NCI-H524 (cell line): ENCODE data around the gene PRKAG2.
"Not testable (repeated sequence)": the region's sequence is repeated elsewhere in the genome, so short reads cannot be mapped to it uniquely, and the experiment has no call there.

Experiments
- DNase-seq, 2 experiments: peaks; one replicate each; lab custom pipeline; 2025; lab: John Stamatoyannopoulos, UW

The PRKAG2 gene

GRCh38 chr7:151876899-151877777 lies at the start of gene PRKAG2:
TSS of gene PRKAG2 (minus strand) at chr7:151877115. CDS start at chr7:151876620, 495 bp downstream.
- peak; percentile 26 to 63 for DNase-seq

- no peak for DNase-seq
Measured at GRCh38 chr7:151926336-151926712, 49.4 kb upstream of the PRKAG2 start.

- DNase-seq = no peak
Measured at GRCh38 chr7:151925446-151926335, 48.8 kb upstream of the PRKAG2 start.

GRCh38 chr7:151924508-151924907 lies 47.6 kb upstream of the PRKAG2 start:
- DNase-seq = no peak

- no peak for DNase-seq
Measured at GRCh38 chr7:151924001-151924400, 47.1 kb upstream of the PRKAG2 start.

- DNase-seq = no peak
Measured at GRCh38 chr7:151923097-151923876, 46.4 kb upstream of the PRKAG2 start.

GRCh38 chr7:151921451-151921850 lies 44.5 kb upstream of the PRKAG2 start:
- DNase-seq = no peak

- no peak for DNase-seq
Measured at GRCh38 chr7:151920488-151920887, 43.6 kb upstream of the PRKAG2 start.

- DNase-seq = no peak
Measured at GRCh38 chr7:151919595-151919994, 42.7 kb upstream of the PRKAG2 start.

GRCh38 chr7:151918510-151918843 lies 41.6 kb upstream of the PRKAG2 start:
- DNase-seq = no peak

- DNase-seq = no peak
Measured at GRCh38 chr7:151917791-151918509, 41.0 kb upstream of the PRKAG2 start.

- DNase-seq = no peak
Measured at GRCh38 chr7:151914051-151914450, 37.1 kb upstream of the PRKAG2 start.

- DNase-seq = not testable (repeated sequence)
Measured at GRCh38 chr7:151910655-151911054, 33.7 kb upstream of the PRKAG2 start.

- not testable (repeated sequence) for DNase-seq
Measured at GRCh38 chr7:151907115-151907514, 30.2 kb upstream of the PRKAG2 start.

GRCh38 chr7:151905766-151906165 lies 28.9 kb upstream of the PRKAG2 start:
- no peak for DNase-seq

GRCh38 chr7:151905353-151905752 lies 28.4 kb upstream of the PRKAG2 start:
- DNase-seq = no peak

- DNase-seq = no peak
Measured at GRCh38 chr7:151904270-151904669, 27.4 kb upstream of the PRKAG2 start.

GRCh38 chr7:151903249-151904032 lies 26.5 kb upstream of the PRKAG2 start:
- no peak for DNase-seq

- DNase-seq = no peak
Measured at GRCh38 chr7:151902311-151902710, 25.4 kb upstream of the PRKAG2 start.

- no peak for DNase-seq
Measured at GRCh38 chr7:151901828-151902227, 24.9 kb upstream of the PRKAG2 start.
